ENCODE data around the gene GEMIN2.

Gene GEMIN2

DNA sequence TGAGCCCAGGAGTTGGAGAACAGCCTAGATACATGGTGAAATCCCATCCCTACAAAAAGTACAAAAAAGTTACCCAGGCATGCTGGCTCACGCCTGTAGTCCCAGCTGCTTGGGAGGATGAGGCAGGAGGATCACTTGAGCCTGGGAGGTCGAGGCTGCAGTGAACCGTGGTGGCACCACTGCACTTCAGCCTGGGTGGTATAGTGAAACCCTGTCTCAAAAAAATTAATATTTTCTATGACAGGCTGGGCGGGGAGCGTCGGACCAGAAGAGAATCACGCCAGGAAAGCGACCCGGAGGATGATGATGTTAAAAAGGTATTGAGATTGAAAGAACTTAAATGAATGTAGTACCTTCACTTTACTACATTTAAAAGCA is 63.0 kb downstream of the GEMIN2 start:
- Histone ChIP-seq H3K27ac (no peak overlapping the region), H3K4me3 (IDR thresholded peaks at IDR 0.05; ENCODE audit: insufficient read depth, low read depth, low read length) (no peak overlapping the region), H2AFZ (ENCODE audit: low read depth) (no peak overlapping the region), H3K27me3 (ENCODE audit: insufficient read depth, low read depth) (no peaks in the 10 kb centered on the region), H3K4me2 (no peak overlapping the region), H3K79me2 (ENCODE audit: insufficient read depth, low read depth) (peaks cover 26% of the 10 kb centered on the region), H4K20me1 (ENCODE audit: insufficient read depth) (0 out of 2 replicates have a peak, but pooled peaks cover 3% of the 10 kb centered on the region), H3K36me3 (ENCODE audit: insufficient read depth) (peaks cover 20% of the 10 kb centered on the region; the same call in 1 of the 2 replicates), H3K4me1 (ENCODE audit: low read depth, poor library complexity, severe bottlenecking) (peaks cover 15% of the 10 kb centered on the region), H3K9ac (no peak overlapping the region)
- TF ChIP-seq, protein P1, sequence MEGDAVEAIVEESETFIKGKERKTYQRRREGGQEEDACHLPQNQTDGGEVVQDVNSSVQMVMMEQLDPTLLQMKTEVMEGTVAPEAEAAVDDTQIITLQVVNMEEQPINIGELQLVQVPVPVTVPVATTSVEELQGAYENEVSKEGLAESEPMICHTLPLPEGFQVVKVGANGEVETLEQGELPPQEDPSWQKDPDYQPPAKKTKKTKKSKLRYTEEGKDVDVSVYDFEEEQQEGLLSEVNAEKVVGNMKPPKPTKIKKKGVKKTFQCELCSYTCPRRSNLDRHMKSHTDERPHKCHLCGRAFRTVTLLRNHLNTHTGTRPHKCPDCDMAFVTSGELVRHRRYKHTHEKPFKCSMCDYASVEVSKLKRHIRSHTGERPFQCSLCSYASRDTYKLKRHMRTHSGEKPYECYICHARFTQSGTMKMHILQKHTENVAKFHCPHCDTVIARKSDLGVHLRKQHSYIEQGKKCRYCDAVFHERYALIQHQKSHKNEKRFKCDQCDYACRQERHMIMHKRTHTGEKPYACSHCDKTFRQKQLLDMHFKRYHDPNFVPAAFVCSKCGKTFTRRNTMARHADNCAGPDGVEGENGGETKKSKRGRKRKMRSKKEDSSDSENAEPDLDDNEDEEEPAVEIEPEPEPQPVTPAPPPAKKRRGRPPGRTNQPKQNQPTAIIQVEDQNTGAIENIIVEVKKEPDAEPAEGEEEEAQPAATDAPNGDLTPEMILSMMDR (conservative IDR thresholded peaks at IDR 0.05; ENCODE audit: low read depth, low read length), result no peak

DNA sequence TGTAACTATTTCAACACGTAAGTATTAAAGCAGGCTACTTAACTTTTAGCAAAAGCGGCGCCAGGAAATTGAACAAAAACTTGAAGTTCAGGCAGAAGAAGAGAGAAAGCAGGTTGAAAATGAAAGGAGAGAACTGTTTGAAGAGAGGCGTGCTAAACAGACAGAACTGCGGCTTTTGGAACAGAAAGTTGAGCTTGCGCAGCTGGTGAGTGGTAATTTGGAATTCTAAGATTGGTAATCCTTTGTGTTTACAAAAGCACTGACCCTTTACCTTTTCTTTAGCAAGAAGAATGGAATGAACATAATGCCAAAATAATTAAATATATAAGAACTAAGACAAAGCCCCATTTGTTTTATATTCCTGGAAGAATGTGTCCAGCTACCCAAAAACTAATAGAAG is 64.9 kb downstream of the GEMIN2 start:
- Histone ChIP-seq H3K36me3 (ENCODE audit: insufficient read depth) (peaks cover 20% of the 10 kb centered on the region; the same call in 1 of the 2 replicates), H3K27me3 (ENCODE audit: insufficient read depth, low read depth) (no peaks in the 10 kb centered on the region), H4K20me1 (ENCODE audit: insufficient read depth) (0 out of 2 replicates have a peak, but pooled peaks cover 3% of the 10 kb centered on the region)

DNA sequence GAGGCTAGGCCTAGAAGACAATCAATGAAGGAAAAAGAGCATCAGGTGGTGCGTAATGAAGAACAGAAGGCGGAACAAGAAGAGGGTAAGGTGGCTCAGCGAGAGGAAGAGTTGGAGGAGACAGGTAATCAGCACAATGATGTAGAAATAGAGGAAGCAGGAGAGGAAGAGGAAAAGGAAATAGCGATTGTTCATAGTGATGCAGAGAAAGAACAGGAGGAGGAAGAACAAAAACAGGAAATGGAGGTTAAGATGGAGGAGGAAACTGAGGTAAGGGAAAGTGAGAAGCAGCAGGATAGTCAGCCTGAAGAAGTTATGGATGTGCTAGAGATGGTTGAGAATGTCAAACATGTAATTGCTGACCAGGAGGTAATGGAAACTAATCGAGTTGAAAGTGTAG is 66.4 kb downstream of the GEMIN2 start:
- no peak overlapping the region for H2AFZ ChIP-seq (ENCODE audit: low read depth)
- no peak overlapping the region for H3K27ac ChIP-seq
- peaks cover 11% of the 10 kb centered on the region for H3K4me1 ChIP-seq (ENCODE audit: low read depth, poor library complexity, severe bottlenecking)
- TF ChIP-seq, protein P1 (conservative IDR thresholded peaks at IDR 0.05; ENCODE audit: low read depth, low read length), result no peak
- H3K4me3 ChIP-seq (IDR thresholded peaks at IDR 0.05; ENCODE audit: insufficient read depth, low read depth, low read length), result no peak overlapping the region
- no peak overlapping the region for H3K4me2 ChIP-seq
- H3K27me3 ChIP-seq (ENCODE audit: insufficient read depth, low read depth), result no peaks in the 10 kb centered on the region
- H3K36me3 ChIP-seq (ENCODE audit: insufficient read depth), result peaks cover 20% of the 10 kb centered on the region; the same call in 1 of the 2 replicates
- H3K79me2 ChIP-seq (ENCODE audit: insufficient read depth, low read depth), result peaks cover 22% of the 10 kb centered on the region
- H4K20me1 ChIP-seq (ENCODE audit: insufficient read depth), result 0 out of 2 replicates have a peak, but pooled peaks cover 3% of the 10 kb centered on the region
- H3K9ac ChIP-seq, result no peak overlapping the region

More for the DNA sequence above, 64.9 kb downstream of the GEMIN2 start:
- Histone ChIP-seq H3K79me2 (ENCODE audit: insufficient read depth, low read depth) (peaks cover 26% of the 10 kb centered on the region), H2AFZ (ENCODE audit: low read depth) (no peak overlapping the region), H3K4me1 (ENCODE audit: low read depth, poor library complexity, severe bottlenecking) (peaks cover 14% of the 10 kb centered on the region), H3K4me2 (no peak overlapping the region), H3K9ac (no peak overlapping the region), H3K4me3 (IDR thresholded peaks at IDR 0.05; ENCODE audit: insufficient read depth, low read depth, low read length) (no peak overlapping the region), H3K27ac (no peak overlapping the region)
- TF ChIP-seq, protein P1 (conservative IDR thresholded peaks at IDR 0.05; ENCODE audit: low read depth, low read length), result no peak

DNA sequence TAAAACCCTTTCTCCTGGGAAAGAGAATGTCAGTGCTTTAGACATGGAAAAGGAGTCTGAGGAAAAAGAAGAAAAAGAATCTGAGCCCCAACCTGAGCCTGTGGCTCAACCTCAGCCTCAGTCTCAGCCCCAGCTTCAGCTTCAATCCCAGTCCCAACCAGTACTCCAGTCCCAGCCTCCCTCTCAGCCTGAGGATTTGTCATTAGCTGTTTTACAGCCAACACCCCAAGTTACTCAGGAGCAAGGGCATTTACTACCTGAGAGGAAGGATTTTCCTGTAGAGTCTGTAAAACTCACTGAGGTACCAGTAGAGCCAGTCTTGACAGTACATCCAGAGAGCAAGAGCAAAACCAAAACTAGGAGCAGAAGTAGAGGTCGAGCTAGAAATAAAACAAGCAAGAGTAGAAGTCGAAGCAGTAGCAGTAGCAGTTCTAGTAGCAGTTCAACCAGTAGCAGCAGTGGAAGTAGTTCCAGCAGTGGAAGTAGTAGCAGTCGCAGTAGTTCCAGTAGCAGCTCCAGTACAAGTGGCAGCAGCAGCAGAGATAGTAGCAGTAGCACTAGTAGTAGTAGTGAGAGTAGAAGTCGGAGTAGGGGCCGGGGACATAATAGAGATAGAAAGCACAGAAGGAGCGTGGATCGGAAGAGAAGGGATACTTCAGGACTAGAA is 67.0 kb downstream of the GEMIN2 start:
- Histone ChIP-seq H3K79me2 (ENCODE audit: insufficient read depth, low read depth) (peaks cover 16% of the 10 kb centered on the region), H3K9ac (no peak overlapping the region), H3K27me3 (ENCODE audit: insufficient read depth, low read depth) (no peaks in the 10 kb centered on the region), H3K4me2 (no peak overlapping the region), H3K36me3 (ENCODE audit: insufficient read depth) (peaks cover 20% of the 10 kb centered on the region; the same call in 1 of the 2 replicates), H4K20me1 (ENCODE audit: insufficient read depth) (0 out of 2 replicates have a peak, but pooled peaks cover 3% of the 10 kb centered on the region), H3K4me3 (IDR thresholded peaks at IDR 0.05; ENCODE audit: insufficient read depth, low read depth, low read length) (no peak overlapping the region), H2AFZ (ENCODE audit: low read depth) (no peak overlapping the region), H3K4me1 (ENCODE audit: low read depth, poor library complexity, severe bottlenecking) (peaks cover 10% of the 10 kb centered on the region), H3K27ac (no peak overlapping the region)
- TF ChIP-seq, protein P1 (conservative IDR thresholded peaks at IDR 0.05; ENCODE audit: low read depth, low read length), result no peak

Data from KMS-11 (cell line).